Right lobe of liver (tissue), 6 donors: Measurements from ENCODE around the gene ATF3. TPM values are rescaled to one million over a fixed set of nuclear protein-coding genes. Genes with fewer than 3 reads are reported as not detected.

Experiments
- ATAC-seq, 4 donors: fragments of 200-7000 bp; cut with Tn5 transposase; one replicate each; pipeline ENCODE4 v1.9.1; 2020; ENCODE audit warnings: mild to moderate bottlenecking in 4 of 4, moderate library complexity in 4 of 4
- DNase-seq, 3 donors: peaks; one replicate each; pipeline ENCODE4 v3.0.0-alpha.2; 2020
- H3K27ac ChIP-seq, 3 donors: fragments of 200-600 bp; one replicate each; pipeline ENCODE4 v1.8.0; 2022
- H3K27me3 ChIP-seq, 2 donors: fragments of 200-600 bp; one replicate each; pipeline ENCODE4 v1.8.0; 2022
- H3K36me3 ChIP-seq, 4 donors: fragments of 200-600 bp; sonication (generic) in 1 of 4; one replicate each; pipeline versions ENCODE4 v1.5.1 to v1.8.0; 2017 to 2022; ENCODE audit warnings: control low read depth in 1 of 4
- H3K4me1 ChIP-seq, 4 donors: fragments of 200-600 bp; sonication (generic) in 1 of 4; one replicate each; pipeline versions ENCODE4 v1.5.1 to v1.8.0; 2017 to 2022; ENCODE audit warnings: control low read depth in 1 of 4
- H3K4me3 ChIP-seq, 3 donors: fragments of 200-600 bp; one replicate each; pipeline ENCODE4 v1.8.0; 2022
- H3K9me3 ChIP-seq, 4 donors: fragments of 200-600 bp; sonication (generic) in 1 of 4; one replicate each; pipeline versions ENCODE4 v1.5.1 to v1.8.0; 2017 to 2022; ENCODE audit warnings: control low read depth in 1 of 4
- POLR2A ChIP-seq: fragments of 450-650 bp; IDR thresholded peaks from one replicate; pipeline ENCODE4 v1.6.1; 2017; ENCODE audit warnings: antibody characterized with exemption, mild to moderate bottlenecking
- WGBS: methylation state at CpG from one replicate; pipeline ENCODE4 v1.1.6; 2018; ENCODE audit warnings: low coverage, low lambda C conversion rate; ENCODE audit not compliant: insufficient coverage; ENCODE audit errors: missing lambda C conversion rate; 5-methylcytosine and 5-hydroxymethylcytosine counted together
- intact Hi-C, 2 donors: fragments of 100-400 bp; cut with DNase I; formaldehyde crosslinking; loops; one replicate each; pipeline versions ENCODE4 v1.11.2 to v1.14.1; 2022
- total RNA-seq, 6 experiments: library from RNA; depleted of rRNA in 2 of 6; stranded (reverse); fragments of >200 nt in 2 of 6; fragmentation: NEBNext Ultra II Directional in 3 of 6; extraction: Animal tissue kit (Norgen Biotek cat#: 25700) in 3 of 6; gene quantifications; one replicate each; pipeline versions ENCODE4 v1.1.0 to v1.2.4, GENCODE V29; 2016 to 2023
- TF ChIP-seq, protein P1 (sequence below), 4 donors: fragments of 200-600 bp in 3 of 4; fragments of 450-650 bp in 1 of 4; IDR thresholded peaks; one replicate each; pipeline versions ENCODE4 v1.5.1 to v1.8.0; 2016 to 2022; ENCODE audit warnings: antibody characterized with exemption in 4 of 4, mild to moderate bottlenecking in 2 of 4
- donor health status: DM: no; HTN: yes; CAD: no.
- donor health status: DM: no; HTN: no; CAD: no.
- donor health status: DM: no; HTN: no; CAD: no.
- donor health status: DM: no; HTN: yes; CAD: no.
- donor health status: DM: no; HTN: yes; CAD: no.

Gene ATF3
- total RNA-seq, 6 experiments from 2014 or later, result 3.7 to 77.2 (median 15.1) TPM

DNA sequence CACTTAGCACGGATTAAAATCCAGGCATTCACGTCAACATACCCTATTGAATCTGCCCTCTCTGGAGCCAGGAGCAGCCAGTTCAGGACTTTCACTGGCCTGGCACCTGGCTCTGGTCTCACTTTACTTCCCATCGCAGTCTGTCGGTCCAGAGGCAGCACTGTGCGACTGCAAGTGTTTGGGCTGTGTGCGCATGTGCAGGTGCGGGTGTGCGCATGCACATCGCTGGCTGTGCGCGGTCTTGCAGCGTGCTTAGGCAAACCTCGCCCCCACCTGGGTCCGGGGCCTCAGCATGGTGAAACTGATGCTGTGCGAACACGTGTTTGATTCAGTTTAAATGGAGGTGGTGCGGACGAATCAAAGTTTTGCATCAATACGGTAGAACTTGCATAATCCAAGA is 38.0 kb downstream of the ATF3 start:
- H3K4me3 ChIP-seq, result no peak overlapping the region
- no peaks in the 10 kb centered on the region for H3K9me3 ChIP-seq
- TF ChIP-seq POLR2A, result no peak
- TF ChIP-seq, protein P1, sequence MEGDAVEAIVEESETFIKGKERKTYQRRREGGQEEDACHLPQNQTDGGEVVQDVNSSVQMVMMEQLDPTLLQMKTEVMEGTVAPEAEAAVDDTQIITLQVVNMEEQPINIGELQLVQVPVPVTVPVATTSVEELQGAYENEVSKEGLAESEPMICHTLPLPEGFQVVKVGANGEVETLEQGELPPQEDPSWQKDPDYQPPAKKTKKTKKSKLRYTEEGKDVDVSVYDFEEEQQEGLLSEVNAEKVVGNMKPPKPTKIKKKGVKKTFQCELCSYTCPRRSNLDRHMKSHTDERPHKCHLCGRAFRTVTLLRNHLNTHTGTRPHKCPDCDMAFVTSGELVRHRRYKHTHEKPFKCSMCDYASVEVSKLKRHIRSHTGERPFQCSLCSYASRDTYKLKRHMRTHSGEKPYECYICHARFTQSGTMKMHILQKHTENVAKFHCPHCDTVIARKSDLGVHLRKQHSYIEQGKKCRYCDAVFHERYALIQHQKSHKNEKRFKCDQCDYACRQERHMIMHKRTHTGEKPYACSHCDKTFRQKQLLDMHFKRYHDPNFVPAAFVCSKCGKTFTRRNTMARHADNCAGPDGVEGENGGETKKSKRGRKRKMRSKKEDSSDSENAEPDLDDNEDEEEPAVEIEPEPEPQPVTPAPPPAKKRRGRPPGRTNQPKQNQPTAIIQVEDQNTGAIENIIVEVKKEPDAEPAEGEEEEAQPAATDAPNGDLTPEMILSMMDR (IDR thresholded peaks at IDR 0.05), result no peak
- ATAC-seq (peak in 2 of 4 donors; percentile 18 to 36), DNase-seq (no peak)
- H3K36me3 ChIP-seq, result no peaks in the 10 kb centered on the region
- H3K4me1 ChIP-seq, result no peaks in the 10 kb centered on the region
- WGBS, result 67% methylated on average over 1 of the region's 19 CpGs
- H3K27me3 ChIP-seq, result no peaks in the 10 kb centered on the region
- H3K27ac ChIP-seq, result no peak overlapping the region
- intact Hi-C loops, result no loop called here

GRCh38 chr1:212647004-212647403 is 38.4 kb downstream of the ATF3 start:
- TF ChIP-seq, protein P1 (IDR thresholded peaks at IDR 0.05), result no peak
- no peak for TF ChIP-seq POLR2A
- 80% methylated on average over 8 of the region's 11 CpGs for WGBS
- H3K9me3 ChIP-seq, result no peaks in the 10 kb centered on the region
- ATAC-seq (no peak), DNase-seq (no peak)
- no peaks in the 10 kb centered on the region for H3K27me3 ChIP-seq
- intact Hi-C loops, result no loop called here
- H3K27ac ChIP-seq, result no peak overlapping the region
- H3K36me3 ChIP-seq, result no peaks in the 10 kb centered on the region
- H3K4me3 ChIP-seq, result no peak overlapping the region
- no peaks in the 10 kb centered on the region for H3K4me1 ChIP-seq

- H3K9me3 ChIP-seq, result no peaks in the 10 kb centered on the region
- DNase-seq (no peak), ATAC-seq (no peak)
- no peak overlapping the region for H3K27ac ChIP-seq
- WGBS, result 79% methylated on average over 3 of the region's 3 CpGs
- no peaks in the 10 kb centered on the region for H3K4me1 ChIP-seq
- H3K36me3 ChIP-seq, result no peaks in the 10 kb centered on the region
- H3K27me3 ChIP-seq, result no peaks in the 10 kb centered on the region
- no peak overlapping the region for H3K4me3 ChIP-seq
- intact Hi-C loops, result no loop called here
- TF ChIP-seq, protein P1 (IDR thresholded peaks at IDR 0.05), result no peak
Measured at GRCh38 chr1:212648431-212648830, 39.9 kb downstream of the ATF3 start.

- DNase-seq (no peak), ATAC-seq (no peak)
- intact Hi-C loops, result no loop called here
Measured at GRCh38 chr1:212649020-212649419, 40.5 kb downstream of the ATF3 start.

More at GRCh38 chr1:212649020-212649419, 40.5 kb downstream of the ATF3 start:
- no peaks in the 10 kb centered on the region for H3K27me3 ChIP-seq
- H3K27ac ChIP-seq, result no peak overlapping the region
- H3K9me3 ChIP-seq, result no peaks in the 10 kb centered on the region
- H3K4me3 ChIP-seq, result no peak overlapping the region
- no peaks in the 10 kb centered on the region for H3K36me3 ChIP-seq
- WGBS, result 56% methylated on average over 2 of the region's 2 CpGs
- H3K4me1 ChIP-seq, result no peaks in the 10 kb centered on the region
- TF ChIP-seq, protein P1 (IDR thresholded peaks at IDR 0.05), result no peak
- TF ChIP-seq POLR2A, result no peak
